HG02938 (cell line): Measurements from ENCODE around the gene ACTL7B.
A peak's percentile ranks its signal among the peaks of the same experiment; 100 is the strongest.
"Not testable (repeated sequence)": the region's sequence is repeated elsewhere in the genome, so short reads cannot be mapped to it uniquely, and the experiment has no call there.

Experiments used
- ATAC-seq: cut with Tn5 transposase; IDR thresholded peaks from one replicate; pipeline ENCODE4 v1.9.1; 2021; ENCODE audit warnings: mild to moderate bottlenecking, moderate library complexity; ENCODE audit not compliant: unreplicated experiment

Gene ACTL7B, protein sequence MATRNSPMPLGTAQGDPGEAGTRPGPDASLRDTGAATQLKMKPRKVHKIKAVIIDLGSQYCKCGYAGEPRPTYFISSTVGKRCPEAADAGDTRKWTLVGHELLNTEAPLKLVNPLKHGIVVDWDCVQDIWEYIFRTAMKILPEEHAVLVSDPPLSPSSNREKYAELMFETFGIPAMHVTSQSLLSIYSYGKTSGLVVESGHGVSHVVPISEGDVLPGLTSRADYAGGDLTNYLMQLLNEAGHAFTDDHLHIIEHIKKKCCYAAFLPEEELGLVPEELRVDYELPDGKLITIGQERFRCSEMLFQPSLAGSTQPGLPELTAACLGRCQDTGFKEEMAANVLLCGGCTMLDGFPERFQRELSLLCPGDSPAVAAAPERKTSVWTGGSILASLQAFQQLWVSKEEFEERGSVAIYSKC

DNA sequence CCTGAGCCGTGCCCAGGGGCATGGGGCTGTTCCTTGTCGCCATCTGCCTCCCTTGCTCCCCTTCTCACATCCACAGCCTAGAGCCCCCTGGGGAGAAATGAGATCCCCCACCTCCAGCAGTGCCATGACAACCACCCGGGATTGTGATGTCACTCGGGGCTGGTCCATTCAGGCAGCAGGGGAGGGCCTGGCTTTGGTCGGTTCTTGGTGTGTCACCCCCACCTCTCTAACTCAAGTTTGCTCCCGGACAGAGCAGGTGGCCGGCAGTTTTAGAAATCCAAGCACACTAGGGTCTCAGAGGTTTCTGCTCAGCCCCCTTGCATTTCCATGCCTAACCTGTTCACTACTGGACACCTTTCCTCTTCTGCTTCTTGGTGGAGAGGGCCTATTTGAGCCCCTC lies at the start of gene ACTL7B:
Gene ACTL7B (minus strand): TSS at position 99 of the 400 bp plus-strand sequence. CDS start 56 bp downstream, at position 43.
- no peak for ATAC-seq

DNA sequence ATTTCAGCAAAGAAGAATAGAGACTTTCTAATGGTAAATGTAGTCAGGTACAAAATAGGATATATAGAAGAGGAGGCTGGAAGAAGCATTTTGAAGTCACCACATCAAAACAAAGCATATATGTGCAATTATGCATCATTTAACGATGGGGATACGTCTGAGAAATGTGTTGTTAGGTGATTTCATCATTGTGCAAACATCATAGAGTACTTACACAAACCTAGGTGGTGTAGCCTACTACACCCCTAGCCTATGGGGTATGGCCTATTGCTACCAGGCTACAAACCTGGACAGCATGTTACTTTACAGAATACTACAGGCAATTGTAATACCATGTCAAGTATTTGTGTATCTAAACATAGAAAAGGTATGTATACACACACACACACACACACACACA lies 49.7 kb upstream of the ACTL7B start:
- ATAC-seq: no peak

DNA sequence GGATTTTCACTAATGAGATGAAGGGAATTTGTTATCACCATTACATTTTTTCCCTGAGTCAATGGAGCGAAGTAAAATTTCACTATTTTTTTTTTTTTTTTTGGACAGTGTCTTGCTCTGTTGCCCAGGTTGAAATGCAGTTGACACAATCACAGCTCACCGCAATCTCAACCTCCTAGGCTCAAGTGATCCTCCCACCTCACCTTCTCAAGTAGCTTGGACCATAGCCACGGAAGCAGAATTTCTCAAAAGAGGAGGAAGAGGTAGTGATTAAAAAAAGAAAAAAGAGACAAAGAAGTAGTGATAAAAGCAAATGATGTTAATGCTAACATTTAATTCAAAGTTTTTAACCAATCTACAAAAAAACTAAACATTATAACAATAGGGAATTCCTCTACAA lies 48.4 kb upstream of the ACTL7B start:
- ATAC-seq: no peak

DNA sequence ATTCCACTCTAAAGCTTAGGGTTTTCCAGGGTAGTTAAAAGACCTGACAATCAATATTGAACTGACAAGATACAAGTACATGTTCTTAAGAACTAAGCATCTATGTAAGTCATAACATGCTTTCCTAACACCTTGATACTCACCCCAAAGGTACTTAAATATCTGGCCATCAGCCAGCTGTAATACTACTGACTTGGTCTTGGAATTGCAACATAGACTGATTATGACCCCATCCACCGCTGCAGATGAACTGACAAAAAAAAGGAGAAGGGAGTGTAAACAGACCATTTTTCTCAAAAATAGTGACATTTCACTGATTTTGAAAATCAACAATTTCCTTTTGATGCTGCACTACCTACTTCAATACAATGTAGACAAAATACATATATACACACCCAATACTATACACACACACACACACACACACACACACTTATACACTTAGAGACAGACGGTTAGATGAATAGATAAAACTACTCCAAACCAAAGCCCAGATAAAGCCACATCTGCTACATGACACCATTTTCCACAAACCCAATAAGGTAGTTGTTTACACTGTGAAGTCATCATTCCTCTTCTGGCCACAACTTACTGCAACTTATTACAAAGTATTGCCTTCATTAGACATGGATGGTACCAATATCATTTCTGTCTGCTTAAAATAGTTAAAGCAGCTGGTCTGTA lies 47.8 kb upstream of the ACTL7B start:
- ATAC-seq: no peak

DNA sequence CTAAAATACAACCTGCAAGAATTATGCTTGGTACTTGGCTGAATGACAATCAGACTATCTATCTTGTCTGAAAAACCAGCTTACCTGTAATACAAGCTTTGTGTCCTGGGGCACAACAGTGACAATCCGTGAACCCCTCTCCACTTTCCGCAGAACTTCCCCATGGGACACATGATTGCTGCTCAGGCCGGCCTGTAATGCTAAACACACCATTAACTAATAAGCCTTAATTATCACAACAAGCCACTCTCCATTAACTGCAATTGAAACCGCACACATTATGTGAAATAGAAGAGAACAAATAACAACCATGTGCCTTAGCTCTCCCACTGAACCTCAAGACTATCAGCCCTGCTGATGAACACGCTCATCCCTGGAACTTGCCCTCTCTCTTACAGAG lies 44.4 kb upstream of the ACTL7B start:
- ATAC-seq: no peak

DNA sequence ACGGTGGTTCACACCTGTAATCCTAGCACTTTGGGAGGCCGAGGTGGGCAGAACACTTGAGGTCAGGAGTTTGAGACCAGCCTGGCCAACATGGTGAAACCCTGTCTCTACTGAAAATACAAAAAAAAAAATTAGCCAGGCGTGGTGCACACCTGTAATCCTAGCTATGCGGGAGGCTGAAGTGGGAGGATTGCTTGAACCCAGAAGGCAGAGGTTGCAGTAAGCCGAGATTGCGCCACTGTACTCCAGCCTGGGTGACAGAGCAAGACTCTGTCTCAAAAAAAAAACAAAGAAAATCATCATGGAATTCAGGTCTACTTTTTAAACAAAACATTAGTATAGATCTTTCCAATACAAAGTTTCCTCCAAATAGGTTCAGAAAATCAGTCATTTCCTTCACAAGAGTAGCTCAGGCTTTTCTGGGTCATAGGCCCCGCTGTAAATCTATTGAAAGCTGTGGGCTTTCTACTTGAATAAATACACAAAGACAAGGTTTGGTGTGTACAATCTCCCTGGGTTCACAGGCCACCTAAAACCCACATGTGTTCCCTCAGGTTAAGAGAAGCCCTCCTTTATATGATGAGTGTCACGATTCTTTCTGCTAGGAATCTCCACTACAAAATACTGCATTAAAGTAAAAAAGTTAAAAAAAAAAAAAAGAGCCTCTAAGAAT lies 43.4 kb upstream of the ACTL7B start:
- not testable (repeated sequence) for ATAC-seq

DNA sequence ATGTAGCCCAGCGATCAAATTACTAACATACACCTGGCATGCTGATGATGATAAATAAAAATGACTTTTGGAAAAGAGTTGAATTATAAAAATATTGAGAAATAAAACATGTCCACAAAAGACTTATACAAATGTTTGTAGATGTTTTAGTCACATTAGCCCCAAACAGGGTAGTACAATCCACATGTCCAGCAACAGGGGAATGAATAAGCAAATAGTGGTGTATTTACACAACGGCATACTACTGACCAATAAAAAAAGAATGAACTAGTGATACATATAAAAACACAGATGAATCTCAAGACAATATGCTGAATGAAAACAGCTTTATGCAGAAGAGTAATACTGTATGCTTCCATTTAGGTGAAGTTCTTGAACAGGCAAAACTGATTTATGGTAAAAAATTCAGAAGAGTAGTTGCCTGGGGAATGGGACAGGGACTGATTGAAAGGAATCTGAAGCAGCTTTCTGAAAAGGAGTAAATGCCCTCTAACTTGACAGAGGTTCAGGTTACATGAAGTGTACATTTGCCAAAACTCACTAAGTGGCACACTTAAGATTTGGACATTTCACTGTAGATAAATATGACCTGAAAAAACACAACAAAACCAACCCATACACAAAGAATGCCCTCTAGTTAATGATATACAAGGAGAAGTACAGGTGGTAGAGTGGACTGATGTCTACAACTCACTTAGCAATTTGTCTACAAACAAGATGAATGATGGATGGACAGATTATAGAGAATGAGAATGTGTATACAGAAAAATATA lies 41.7 kb upstream of the ACTL7B start:
- no peak for ATAC-seq

DNA sequence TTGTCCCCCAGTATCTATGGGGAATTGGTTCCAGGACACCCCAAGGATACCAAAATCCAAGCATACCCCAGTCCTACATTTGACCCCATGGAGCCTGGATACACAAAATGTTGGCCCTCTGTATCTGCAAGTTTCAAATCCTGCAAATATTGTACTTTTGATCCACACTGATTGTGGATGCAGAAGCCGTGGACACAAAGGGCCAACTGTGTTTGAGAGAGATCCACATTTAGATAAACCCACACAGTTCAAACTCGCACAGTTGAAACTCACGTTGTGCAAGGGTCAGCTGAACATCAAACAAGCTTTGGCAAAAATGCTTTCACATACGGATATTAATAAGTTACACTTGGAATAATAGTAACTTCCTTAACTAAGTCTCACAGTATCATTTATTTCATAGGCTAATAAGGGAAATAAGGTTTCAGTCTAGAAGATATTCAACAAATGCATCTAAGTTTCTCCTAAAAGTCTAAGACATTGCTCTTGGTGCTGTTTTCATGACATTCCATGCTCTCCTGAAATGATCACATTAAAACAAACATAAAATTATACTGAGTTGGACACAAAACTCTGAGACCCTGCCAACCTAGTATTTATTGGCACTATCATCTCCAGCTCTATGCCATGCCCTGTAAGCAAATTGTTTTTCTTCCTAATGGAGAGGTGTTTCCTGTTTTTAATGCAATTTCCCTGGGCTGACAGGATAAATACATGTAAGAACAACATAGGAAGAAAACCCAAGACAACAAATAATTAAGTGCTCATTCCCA lies 38.6 kb upstream of the ACTL7B start:
- ATAC-seq: no peak

DNA sequence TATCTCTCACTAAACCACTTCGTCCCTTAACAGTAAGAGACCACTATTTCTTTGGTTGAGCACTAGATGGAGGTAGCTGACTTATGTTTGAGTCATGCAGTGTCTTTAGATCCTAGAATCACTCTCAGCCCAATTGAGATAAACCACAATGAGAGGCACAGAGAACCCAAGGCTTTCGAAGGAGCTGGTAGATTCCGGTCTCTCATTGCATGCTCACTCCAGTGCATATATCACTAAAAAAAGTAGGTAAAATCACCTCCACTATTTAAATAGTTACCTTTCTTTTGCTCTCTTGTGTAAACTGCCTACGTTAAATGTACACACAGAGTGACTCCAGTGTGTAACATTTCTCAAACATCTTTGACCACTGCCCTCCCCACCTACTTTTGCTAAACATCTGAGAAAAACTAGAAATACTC lies 33.9 kb upstream of the ACTL7B start:
- ATAC-seq: no peak

DNA sequence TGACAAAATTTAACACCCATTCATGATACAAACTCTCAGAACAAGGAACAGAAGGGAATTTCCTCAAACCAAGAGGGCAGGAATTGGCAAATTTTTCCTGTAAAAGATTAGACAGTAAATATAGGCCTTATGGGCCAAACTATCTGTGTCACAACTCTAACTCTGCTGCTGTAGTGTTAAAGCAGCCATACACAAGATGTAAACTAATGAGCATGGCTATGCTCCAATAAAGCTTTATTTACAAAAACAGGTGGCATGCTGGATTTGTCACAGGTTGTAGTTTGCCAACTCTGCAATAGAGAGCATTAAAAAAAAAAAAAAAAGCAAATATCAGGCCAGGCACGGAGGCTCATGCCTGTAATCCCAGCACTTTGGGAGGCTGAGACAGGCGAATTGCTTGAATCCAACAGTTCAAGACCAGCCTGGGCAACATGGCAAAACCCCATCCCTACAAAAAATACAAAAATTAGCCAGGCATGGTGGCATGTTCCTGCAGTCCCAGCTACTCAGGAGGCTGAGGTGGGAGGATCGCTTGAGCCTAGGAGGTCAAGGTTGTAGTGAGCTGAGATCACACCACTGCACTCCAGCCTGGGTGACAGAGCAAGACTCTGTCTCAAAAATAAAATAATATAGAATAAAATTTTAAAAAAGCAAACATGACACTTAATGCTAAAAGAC lies 30.9 kb upstream of the ACTL7B start:
- ATAC-seq: not testable (repeated sequence)

DNA sequence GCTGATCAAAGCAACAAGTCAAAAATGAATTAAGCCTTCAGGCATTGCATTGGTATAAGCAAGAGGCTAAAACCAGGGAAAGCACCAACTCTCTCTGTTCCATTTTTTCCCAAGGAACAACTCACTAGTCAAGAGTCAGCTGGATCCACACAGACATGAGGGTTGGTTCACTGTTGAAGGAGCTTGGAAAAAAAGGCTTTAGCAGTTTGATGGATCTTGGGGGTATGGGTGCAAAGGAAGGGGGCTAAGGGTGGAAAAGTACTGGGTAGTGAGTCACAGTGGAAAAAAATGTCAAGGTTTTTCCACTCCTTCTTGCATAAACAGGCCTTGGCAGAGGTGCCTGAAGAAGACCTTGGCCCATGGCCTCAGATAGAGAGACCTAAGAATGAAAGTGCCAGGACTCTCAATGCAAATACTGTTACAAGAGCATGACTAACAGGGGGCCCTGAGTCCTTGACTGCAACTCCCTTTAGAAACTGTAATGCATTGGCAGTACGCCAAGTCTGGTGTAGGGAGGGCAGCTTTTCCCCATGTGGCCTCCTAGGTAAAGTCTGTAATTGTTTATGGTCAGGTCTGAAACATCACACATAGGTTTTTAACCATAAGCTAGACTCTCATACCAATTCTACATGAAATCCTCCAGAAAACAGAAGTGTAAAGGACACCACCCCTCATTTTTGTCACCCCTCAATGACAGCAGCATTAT lies 30.0 kb upstream of the ACTL7B start:
- ATAC-seq: peak; percentile 99

DNA sequence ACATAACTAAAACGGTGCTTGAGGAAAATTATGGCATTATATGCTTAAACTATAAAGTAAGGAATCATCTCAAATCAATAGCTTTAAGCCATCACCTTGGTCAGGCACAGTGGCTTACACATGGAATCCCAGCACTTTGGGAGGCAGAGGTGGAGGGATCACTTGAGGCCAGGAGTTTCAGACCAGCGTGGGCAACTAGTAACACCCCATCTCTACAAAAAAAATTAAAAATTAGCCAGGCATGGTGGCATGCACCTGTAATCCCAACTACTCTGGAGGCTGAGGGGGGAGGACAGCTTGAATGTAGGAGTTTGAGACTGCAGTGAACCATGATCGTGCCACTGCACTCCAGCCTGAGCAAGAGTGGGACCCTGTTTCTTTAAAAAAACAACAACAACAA lies 28.9 kb upstream of the ACTL7B start:
- no peak for ATAC-seq

DNA sequence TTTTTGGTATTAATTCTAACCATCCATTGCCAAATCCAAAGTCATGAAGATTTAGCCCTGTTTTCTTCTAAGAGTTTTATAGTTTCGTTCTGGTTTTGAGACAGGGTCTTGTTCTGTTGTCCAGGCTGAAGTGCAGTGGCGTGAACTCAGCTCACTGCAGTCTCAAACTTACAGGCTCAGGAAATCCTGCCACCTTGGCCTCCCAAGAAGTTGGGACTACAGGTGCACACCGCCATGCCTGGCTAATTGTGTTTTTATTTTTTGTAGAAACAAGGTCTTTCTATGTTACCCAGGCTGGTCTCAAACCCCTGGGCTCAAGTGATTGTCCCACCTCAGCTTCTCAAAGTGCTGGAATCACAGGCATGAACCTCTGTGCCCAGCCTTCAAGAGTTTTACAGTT lies 27.3 kb upstream of the ACTL7B start:
- ATAC-seq: no peak

DNA sequence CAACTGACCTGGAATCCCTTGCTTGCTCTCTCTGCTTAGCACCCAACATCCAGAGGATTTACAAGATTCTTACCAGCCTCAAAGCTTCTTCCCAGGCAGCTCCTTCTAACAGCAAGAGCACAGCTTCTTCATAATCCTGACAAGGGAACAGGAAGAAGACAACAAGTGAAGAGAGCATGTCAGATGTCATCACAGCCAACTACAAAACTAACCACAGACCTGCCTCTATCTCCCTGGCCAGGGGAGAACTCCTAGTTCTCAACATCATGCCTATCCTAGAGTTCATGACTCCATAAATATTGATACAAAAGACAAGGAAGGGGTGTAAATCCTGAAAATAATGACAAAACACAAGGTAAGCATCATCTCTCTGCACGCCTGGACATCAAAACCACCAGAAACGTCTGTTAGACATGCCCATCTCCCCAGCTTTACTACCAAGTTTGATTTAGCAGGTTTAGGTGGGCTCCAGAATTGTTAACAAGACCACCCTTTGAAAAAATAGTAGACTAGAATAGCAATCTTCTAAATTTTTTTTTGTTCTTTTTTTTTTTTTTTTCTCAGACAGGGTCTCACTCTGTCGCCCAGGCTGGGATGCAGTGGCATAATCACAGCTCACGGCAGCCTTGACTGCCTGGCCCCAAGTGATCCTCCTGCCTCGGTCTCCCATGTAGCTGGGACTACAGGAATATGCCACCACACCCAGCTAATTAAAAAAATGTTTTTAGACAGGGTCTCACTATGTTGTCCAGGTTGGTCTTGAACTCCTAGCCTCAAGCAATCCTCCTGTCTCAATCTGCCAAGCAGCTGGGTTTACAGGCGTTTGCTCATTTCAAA lies 26.5 kb upstream of the ACTL7B start:
- ATAC-seq: no peak

DNA sequence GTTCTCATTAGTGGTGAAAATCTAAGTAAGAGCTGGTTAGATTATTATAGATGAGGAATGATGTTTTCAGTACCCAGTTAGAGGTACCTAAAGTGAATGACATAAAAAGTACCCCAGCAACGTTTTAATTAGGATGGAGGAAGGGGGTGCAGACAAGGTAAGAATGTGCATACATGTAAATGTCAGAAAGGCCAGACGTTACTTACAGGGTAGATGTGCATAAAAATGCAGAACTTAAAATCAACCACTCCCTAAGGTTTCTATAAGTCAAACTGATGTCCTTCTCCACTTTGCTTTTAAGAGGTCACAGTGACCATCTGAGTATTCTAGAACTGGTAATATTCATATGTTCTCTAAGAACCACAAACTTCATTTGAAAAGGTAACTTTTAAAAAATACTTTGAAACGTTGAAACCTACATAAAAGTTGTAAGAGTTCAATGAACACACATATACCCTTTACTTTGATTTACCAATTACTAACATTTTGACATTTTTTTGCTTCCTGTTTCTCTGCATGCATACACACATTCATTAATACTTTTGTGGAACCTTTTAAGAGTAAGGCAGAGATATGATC lies 25.0 kb upstream of the ACTL7B start:
- ATAC-seq: no peak

DNA sequence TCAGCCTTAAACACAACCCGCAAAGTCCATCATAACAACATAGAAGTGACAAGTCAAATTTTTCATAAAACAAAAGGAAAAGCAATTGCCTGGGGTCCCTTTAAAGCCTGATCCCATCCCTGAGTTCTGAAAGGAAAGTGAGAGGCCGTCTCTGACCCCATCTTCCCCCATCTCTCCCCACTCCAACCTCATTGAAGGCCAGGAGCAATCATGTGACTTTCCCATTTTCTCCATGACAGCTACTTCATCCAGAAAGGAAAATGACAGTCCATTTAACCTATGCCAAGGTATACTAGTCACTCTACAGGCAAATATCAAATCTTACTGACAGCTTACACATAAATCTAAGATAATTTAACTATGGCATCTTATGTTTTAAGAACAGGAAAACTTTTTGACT lies 21.7 kb upstream of the ACTL7B start:
- no peak for ATAC-seq

DNA sequence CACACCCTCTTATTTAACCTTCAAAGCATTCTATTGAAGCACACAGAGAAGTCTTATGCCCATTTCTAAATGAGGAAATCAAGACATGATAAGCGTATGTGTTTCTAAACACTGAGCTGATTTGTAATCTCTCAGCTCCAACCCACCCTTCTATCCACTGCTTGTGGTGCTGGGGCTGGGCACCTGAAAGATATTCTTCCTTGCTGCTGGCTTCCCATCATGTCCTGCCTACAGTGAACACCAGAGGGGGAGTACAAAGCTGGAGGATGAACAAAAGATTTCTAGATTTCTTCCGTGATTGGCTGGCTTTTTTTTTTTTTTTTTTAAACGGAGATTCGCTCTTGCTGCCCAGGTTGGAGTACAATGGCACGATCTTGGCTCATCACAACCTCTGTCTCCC lies 20.6 kb upstream of the ACTL7B start:
- no peak for ATAC-seq
